Measurements from ENCODE around the gene DNAJA2. TPM values are rescaled to one million over a fixed set of nuclear protein-coding genes. Genes with fewer than 3 reads are reported as not detected.

DNAJA2 gene
- polyA plus RNA-seq, 3 donors = 75.1 to 88.0 (median 84.2) TPM

- no peak for DNase-seq
Measured at GRCh38 chr16:46932802-46933201, 40.7 kb downstream of the DNAJA2 start.

- DNase-seq = no peak
Measured at GRCh38 chr16:46930861-46931260, 42.6 kb downstream of the DNAJA2 start.

DNA sequence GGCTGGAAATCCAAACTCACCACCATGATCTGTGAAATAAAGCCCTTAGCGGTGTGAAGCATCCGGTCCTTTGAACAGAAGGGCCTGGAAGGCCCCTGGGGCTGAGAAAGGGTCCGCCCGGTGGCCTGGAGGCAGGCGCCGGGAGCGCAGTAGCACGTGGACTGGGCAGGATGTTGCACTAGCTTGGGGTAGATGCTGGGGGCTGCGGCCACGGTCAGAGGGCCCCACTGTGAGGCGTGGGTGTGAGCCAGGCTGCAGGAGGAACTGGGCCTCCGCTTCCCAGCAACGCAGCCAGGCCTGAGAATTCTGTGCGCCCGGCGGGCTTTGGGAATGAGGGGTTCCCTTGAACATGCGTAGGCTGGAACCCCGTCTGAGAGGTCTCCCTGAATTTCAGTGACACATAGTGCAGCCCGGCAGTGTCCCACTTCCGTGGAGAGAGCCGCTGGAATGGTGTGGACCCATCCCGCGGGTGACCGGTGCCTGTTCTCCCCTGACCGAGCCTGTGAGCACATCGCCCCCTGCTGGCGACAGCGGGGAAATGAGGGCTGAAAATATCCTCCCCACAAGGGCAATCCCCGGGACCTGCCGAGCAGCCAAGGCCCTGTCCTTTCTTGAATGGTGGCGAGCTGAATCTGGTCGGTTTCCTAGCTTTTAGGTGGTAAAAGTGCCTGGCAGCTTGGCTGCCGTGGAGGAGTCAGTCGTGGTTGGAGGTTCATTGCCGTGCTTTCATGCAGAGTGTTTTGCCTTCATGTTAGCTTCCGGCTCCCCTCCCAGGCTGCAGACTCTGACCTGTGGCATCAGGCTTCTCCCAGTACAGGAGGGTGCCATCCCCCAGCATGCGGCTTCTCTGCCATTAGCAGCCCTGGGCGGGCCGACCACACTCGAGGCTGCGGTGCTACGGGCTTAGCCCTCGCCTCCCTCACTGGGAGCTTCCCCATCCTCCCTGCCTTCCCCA, 43.8 kb downstream of the DNAJA2 start:
- peak; percentile 28 for DNase-seq

DNA sequence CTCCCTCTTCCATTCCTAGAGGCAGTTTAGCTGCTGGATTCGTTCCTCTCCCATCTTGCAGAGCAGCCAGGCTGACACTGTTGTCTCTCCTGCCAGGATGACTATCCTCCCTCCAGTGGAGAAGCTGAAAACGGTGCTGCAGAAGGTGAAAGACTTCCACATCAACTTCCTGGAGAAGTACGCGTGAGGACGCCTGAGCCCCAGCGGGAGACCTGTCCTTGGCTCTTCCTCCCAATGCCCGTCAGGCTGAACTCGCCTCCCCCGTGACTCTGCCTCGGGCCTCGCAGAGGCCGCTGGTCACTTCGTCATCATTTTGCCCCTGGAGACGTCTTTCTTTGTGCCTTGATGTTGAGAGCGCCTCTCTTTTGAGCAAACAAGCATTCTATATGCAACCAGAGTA, 44.7 kb downstream of the DNAJA2 start:
- no peak for DNase-seq

DNA sequence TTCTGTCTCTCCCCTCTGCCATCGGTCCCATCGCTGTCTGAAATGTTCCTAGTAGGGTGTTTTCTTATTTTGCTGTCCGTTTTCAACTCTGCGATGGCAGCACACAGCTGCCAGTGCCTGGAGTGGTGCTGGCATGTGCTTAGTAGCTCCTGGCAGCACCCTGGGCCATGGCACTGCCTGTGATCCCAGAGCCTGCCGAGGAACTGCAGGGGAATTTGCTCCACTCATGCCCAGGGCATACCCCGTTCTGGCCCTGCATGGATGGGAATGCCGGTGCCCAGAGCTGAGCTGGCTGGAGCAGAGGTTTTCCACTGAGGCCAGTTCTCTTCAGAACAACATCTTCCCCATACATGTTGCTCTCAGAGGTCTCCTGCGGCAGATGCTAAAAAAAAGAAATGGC, 46.2 kb downstream of the DNAJA2 start:
- DNase-seq = no peak

GRCh38 chr16:46926470-46927225, 46.8 kb downstream of the DNAJA2 start:
- DNase-seq = no peak

- no peak for DNase-seq
Measured at GRCh38 chr16:46924402-46924801, 49.1 kb downstream of the DNAJA2 start.

- no peak for DNase-seq
Measured at GRCh38 chr16:46923513-46924295, 49.8 kb downstream of the DNAJA2 start.

- no peak for DNase-seq
Measured at GRCh38 chr16:46922239-46922638, 51.2 kb downstream of the DNAJA2 start.

DNA sequence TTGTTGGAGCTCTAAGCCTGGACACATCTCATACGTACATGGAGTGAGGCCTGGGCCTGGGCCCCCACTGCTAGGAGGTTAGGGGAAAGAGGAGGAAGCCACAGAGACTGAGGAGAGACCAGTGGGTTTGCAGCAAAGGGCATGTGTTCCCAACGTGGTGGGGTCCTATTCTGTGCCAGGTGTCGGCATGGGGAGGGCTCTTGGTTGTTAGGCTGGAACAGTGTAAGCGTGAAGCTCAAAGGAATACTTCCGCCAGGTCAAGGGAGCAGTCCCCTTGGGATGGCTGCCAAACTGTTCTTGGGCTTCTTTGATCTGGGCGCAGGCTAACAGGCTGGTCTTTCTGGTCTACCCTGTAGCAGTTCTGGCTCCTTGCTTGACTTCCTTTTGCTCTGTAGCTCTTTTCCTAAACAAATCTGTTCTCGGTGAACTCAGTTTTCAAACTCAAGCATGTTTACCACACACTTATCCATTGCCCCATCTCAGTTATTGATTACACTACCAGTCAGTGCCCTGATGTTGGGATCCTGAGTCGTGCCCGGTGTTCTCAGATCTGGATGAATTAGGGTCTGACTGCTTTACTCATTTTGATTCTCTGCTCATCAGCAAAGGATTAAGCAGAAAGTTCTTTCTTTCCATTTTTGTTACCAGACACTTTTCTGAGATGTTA, 52.9 kb downstream of the DNAJA2 start:
- DNase-seq = peak; percentile 14

DNA sequence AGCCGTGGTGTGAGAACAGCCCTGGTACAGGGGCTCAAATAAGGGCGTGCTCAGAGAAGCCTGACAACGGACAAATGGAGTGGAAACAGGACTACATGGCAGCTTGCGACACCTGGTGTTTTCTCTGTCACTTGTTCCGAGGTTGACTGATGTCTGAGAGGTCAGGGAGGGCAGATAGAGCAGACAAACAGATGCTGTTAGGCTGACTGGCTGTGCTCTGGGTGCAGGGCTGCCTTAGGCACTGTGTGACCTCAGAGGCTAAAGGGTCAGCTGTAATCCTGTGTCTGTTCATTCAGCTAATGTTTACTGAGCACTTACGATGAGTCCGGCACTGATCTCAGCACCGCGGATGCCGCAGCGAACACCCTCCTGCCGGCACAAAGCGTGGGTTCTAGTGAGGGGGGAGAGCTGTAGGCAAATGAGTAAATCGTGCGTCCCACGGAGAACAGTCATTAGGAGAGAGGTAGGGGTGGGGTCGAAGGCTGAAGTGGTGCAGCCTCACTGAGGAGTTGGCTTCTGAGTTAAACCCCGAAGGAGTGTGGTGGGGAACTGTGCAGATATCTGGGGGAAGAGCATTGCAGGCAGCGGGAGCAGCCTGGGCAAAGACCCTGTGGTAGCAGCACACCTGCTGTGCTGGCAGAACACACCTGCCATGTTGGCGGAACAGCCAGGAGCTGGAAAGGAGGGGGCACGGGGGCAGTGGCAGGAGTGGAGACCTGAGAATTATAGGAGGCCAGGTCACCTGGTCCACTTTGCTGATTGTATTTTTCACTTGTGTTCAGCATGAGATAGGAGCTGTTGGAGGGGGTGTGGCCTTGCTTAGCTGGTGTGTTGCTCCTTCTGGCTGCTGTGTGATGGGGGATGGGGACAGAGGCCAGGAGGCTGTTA, 54.3 kb downstream of the DNAJA2 start:
- DNase-seq = peak; percentile 24

- DNase-seq = no peak
Measured at GRCh38 chr16:46918400-46918799, 55.1 kb downstream of the DNAJA2 start.

- DNase-seq = no peak
Measured at GRCh38 chr16:46916980-46917379, 56.5 kb downstream of the DNAJA2 start.

GRCh38 chr16:46915483-46916025, 57.9 kb downstream of the DNAJA2 start:
- no peak for DNase-seq

DNA sequence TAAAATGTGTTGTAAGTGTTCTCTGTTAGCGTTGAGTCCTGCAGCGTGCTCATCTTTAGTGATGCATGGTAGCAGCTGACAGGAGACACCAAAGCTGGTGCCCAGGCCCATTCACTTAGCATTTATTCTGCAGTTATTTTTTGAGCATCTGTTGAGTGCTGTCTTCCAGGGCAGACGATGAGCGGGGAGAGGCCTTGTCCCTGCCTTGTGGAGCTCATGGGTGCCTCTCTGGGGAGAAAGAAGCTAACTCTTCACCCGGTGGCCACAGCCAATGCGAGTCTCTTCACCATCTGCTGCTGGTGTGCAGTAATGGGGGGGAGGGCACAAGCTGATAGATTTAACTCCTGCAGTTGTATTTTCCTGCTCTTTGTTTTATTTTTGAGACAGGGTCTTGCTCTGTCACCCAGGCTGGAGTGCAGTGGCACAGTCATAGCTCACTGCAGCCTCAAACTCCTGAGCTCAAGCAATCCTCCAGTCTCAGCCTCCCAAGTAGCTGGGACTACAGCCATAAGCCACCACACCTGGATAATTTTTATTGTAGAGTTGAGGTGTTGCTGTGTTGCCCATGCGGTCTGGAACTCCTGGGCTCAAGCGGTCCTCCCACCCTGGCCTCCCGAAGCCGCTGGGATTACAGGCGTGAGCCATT, 58.8 kb downstream of the DNAJA2 start:
- no peak for DNase-seq

DNA sequence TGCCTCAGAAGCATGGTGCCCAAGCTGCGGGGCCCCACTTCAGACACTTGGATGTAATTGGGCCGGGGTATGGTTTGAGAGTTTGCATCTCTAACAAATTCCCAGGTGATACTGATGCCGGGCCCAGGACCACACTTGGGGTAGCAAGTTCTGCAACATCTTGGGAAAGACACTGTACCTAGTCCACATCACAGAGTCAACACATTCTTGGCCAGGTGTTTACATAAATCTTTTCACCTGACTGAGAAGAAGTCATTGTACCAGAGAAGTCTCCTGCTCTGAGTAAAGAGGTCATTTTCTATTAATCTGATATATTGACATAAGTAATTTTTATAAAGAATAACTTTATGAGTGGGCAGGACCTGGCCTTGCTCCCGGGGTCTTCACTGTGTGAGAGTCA, 61.8 kb downstream of the DNAJA2 start:
- no peak for DNase-seq

GRCh38 chr16:46911038-46911437, 62.4 kb downstream of the DNAJA2 start:
- no peak for DNase-seq

GRCh38 chr16:46908540-46909372, 64.7 kb downstream of the DNAJA2 start:
- DNase-seq = peak; percentile 69

Data from renal pelvis (tissue), 4 donors.